Neural progenitor cell (in vitro differentiated cells): ENCODE data around the gene MS4A3. TPM values are rescaled to one million over a fixed set of nuclear protein-coding genes. Genes with fewer than 3 reads are reported as not detected.

ENCODE experiments used
- DNase-seq: peaks from one replicate; pipeline ENCODE4 v3.0.0-alpha.2; 2016; ENCODE audit warnings: low spot score
- H2AFZ ChIP-seq: fragments of 200-600 bp; sonication (generic); replicated peaks from 2 replicates; pipeline ENCODE4 v1.6.1; 2016; ENCODE audit warnings: antibody characterized with exemption
- H3F3A ChIP-seq: fragments of 200-600 bp; sonication (generic); 2 replicates; pipeline ENCODE4 v1.6.1; 2016; ENCODE audit warnings: antibody characterized with exemption, low read depth
- H3K27ac ChIP-seq: fragments of 200-600 bp; sonication (generic); 2 replicates; pipeline ENCODE4 v1.5.1; 2016; ENCODE audit warnings: mild to moderate bottlenecking
- H3K27me3 ChIP-seq: fragments of 200-600 bp; sonication (generic); 2 replicates; pipeline ENCODE4 v1.6.1; 2016; ENCODE audit warnings: mild to moderate bottlenecking, moderate library complexity
- H3K36me3 ChIP-seq: fragments of 200-600 bp; sonication (generic); 2 replicates; pipeline ENCODE4 v1.5.1; 2016
- H3K4me1 ChIP-seq: fragments of 200-600 bp; sonication (generic); 2 replicates; pipeline ENCODE4 v1.6.1; 2016; ENCODE audit warnings: mixed run types
- H3K4me2 ChIP-seq: fragments of 200-600 bp; sonication (generic); 2 replicates; pipeline ENCODE4 v1.6.1; 2016
- H3K4me3 ChIP-seq: fragments of 200-600 bp; sonication (generic); 2 replicates; pipeline ENCODE4 v1.5.1; 2016
- H3K79me2 ChIP-seq: fragments of 200-600 bp; sonication (generic); 2 replicates; pipeline ENCODE4 v1.6.1; 2016; ENCODE audit warnings: low read depth
- H3K9ac ChIP-seq: fragments of 200-600 bp; sonication (generic); 2 replicates; pipeline ENCODE4 v1.6.1; 2016
- H3K9me3 ChIP-seq: fragments of 200-600 bp; sonication (generic); 2 replicates; pipeline ENCODE4 v1.5.1; 2016; ENCODE audit warnings: low read depth
- H4K20me1 ChIP-seq: fragments of 200-600 bp; sonication (generic); 2 replicates; pipeline ENCODE4 v1.6.1; 2016; ENCODE audit warnings: low read depth
- H3K27ac Mint-ChIP-seq: 3 replicates; pipeline ENCODE4 v1.8.0; 2021; ENCODE audit warnings: mixed read lengths
- H3K27me3 Mint-ChIP-seq: 2 replicates; pipeline ENCODE4 v1.8.0; 2022; ENCODE audit warnings: low read depth, mild to moderate bottlenecking, inconsistent platforms, moderate library complexity, mixed read lengths; ENCODE audit not compliant: insufficient read depth
- H3K36me3 Mint-ChIP-seq: 3 replicates; pipeline ENCODE4 v1.8.0; 2021; ENCODE audit warnings: mixed read lengths
- H3K4me1 Mint-ChIP-seq: 3 replicates; pipeline ENCODE4 v1.8.0; 2021; ENCODE audit warnings: mixed read lengths
- H3K4me3 Mint-ChIP-seq: 3 replicates; pipeline ENCODE4 v1.8.0; 2021; ENCODE audit warnings: mild to moderate bottlenecking, moderate library complexity, mixed read lengths
- H3K9me3 Mint-ChIP-seq: 3 replicates; pipeline ENCODE4 v1.8.0; 2020; ENCODE audit warnings: mixed read lengths
- EZH2 ChIP-seq: fragments of 200-600 bp; sonication (generic); IDR thresholded peaks from 2 replicates; pipeline ENCODE4 v1.6.1; 2017; ENCODE audit warnings: antibody characterized with exemption, mild to moderate bottlenecking, moderate library complexity
- EZH2phosphoT487 ChIP-seq: fragments of 200-600 bp; sonication (generic); IDR thresholded peaks from 2 replicates; pipeline ENCODE4 v1.6.1; 2017; ENCODE audit warnings: antibody characterized with exemption
- total RNA-seq: library from RNA; depleted of rRNA; stranded (reverse); fragments of >200 nt; gene quantifications from 2 replicates; pipeline ENCODE4 v1.2.3, GENCODE V29; 2015; ENCODE audit warnings: low replicate concordance
- TF ChIP-seq, protein P1 (sequence below): fragments of 200-600 bp; sonication (generic); IDR thresholded peaks from 2 replicates; pipeline ENCODE4 v1.5.1; 2017; ENCODE audit warnings: antibody characterized with exemption, mild to moderate bottlenecking

The MS4A3 gene
- total RNA-seq, 1 donor from 2014 or later, result not detected

DNA sequence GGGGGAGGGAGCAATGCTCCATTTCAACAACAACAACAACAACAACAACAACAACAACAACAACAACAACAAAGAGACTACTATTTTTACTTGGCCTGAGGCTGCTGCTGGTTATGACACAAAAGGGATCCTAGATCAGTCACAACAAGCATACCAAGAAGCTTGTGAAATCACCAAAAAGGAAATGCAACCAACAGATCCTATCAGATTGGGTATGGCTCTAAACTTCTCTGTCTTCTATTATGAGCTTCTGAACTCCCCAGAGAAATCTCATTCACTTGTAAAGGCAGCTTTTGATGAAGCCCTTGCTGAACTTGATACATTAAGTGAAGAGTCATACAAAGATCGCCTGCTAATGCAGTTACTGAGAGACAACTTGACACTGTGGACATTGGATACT lies 21.5 kb downstream of the MS4A3 start:
- DNase-seq, result no peak
- H2AFZ ChIP-seq, result no peak overlapping the region
- no peaks in the 10 kb centered on the region for H3K79me2 ChIP-seq
- no peaks in the 10 kb centered on the region for H3K9me3 ChIP-seq
- H3K4me1 ChIP-seq, result no peaks in the 10 kb centered on the region
- H3K9me3 Mint-ChIP-seq, result no peaks in the 10 kb centered on the region
- no peak overlapping the region for H3K27ac ChIP-seq
- H3K36me3 Mint-ChIP-seq, result no peaks in the 10 kb centered on the region
- no peak for TF ChIP-seq EZH2
- TF ChIP-seq, protein P1, sequence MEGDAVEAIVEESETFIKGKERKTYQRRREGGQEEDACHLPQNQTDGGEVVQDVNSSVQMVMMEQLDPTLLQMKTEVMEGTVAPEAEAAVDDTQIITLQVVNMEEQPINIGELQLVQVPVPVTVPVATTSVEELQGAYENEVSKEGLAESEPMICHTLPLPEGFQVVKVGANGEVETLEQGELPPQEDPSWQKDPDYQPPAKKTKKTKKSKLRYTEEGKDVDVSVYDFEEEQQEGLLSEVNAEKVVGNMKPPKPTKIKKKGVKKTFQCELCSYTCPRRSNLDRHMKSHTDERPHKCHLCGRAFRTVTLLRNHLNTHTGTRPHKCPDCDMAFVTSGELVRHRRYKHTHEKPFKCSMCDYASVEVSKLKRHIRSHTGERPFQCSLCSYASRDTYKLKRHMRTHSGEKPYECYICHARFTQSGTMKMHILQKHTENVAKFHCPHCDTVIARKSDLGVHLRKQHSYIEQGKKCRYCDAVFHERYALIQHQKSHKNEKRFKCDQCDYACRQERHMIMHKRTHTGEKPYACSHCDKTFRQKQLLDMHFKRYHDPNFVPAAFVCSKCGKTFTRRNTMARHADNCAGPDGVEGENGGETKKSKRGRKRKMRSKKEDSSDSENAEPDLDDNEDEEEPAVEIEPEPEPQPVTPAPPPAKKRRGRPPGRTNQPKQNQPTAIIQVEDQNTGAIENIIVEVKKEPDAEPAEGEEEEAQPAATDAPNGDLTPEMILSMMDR, result no peak
- no peak for TF ChIP-seq EZH2phosphoT487
- H4K20me1 ChIP-seq, result no peaks in the 10 kb centered on the region
- H3K27me3 ChIP-seq, result no peaks in the 10 kb centered on the region
- no peak overlapping the region for H3K27ac Mint-ChIP-seq
- no peaks in the 10 kb centered on the region for H3K36me3 ChIP-seq
- no peak overlapping the region for H3K4me3 ChIP-seq
- H3K9ac ChIP-seq, result no peak overlapping the region
- peaks cover 2% of the 10 kb centered on the region for H3K27me3 Mint-ChIP-seq
- H3F3A ChIP-seq, result no peaks in the 10 kb centered on the region
- H3K4me3 Mint-ChIP-seq, result no peak overlapping the region
- no peak overlapping the region for H3K4me2 ChIP-seq
- H3K4me1 Mint-ChIP-seq, result no peaks in the 10 kb centered on the region

- TF ChIP-seq EZH2phosphoT487, result no peak
- TF ChIP-seq EZH2, result no peak
- TF ChIP-seq, protein P1, result no peak
- H3K4me2 ChIP-seq, result no peak overlapping the region
- no peaks in the 10 kb centered on the region for H4K20me1 ChIP-seq
- H3K9me3 ChIP-seq, result no peaks in the 10 kb centered on the region
- Mint-ChIP-seq H3K36me3 (no peaks in the 10 kb centered on the region), H3K4me3 (no peak overlapping the region), H3K27ac (no peak overlapping the region), H3K4me1 (no peaks in the 10 kb centered on the region), H3K9me3 (no peaks in the 10 kb centered on the region), H3K27me3 (peaks cover 2% of the 10 kb centered on the region)
- H3K27ac ChIP-seq, result no peak overlapping the region
- no peaks in the 10 kb centered on the region for H3F3A ChIP-seq
- no peak for DNase-seq
- no peaks in the 10 kb centered on the region for H3K27me3 ChIP-seq
- H3K9ac ChIP-seq, result no peak overlapping the region
- no peaks in the 10 kb centered on the region for H3K4me1 ChIP-seq
- no peaks in the 10 kb centered on the region for H3K79me2 ChIP-seq
- H3K36me3 ChIP-seq, result no peaks in the 10 kb centered on the region
- H3K4me3 ChIP-seq, result no peak overlapping the region
- no peak overlapping the region for H2AFZ ChIP-seq
Observed at GRCh38 chr11:60078745-60079144, 22.3 kb downstream of the MS4A3 start.

- Histone ChIP-seq H3K9ac (no peak overlapping the region), H3K79me2 (no peaks in the 10 kb centered on the region), H2AFZ (no peak overlapping the region), H3K4me3 (no peak overlapping the region), H3K4me2 (no peak overlapping the region), H3K4me1 (no peaks in the 10 kb centered on the region), H3F3A (no peaks in the 10 kb centered on the region), H3K27ac (no peak overlapping the region), H3K27me3 (no peaks in the 10 kb centered on the region), H3K9me3 (no peaks in the 10 kb centered on the region), H4K20me1 (no peaks in the 10 kb centered on the region), H3K36me3 (no peaks in the 10 kb centered on the region)
- no peak for DNase-seq
- Mint-ChIP-seq H3K4me1 (no peaks in the 10 kb centered on the region), H3K4me3 (no peak overlapping the region), H3K36me3 (no peaks in the 10 kb centered on the region), H3K9me3 (no peaks in the 10 kb centered on the region), H3K27me3 (peaks cover 2% of the 10 kb centered on the region), H3K27ac (no peak overlapping the region)
- no peak for TF ChIP-seq EZH2
- TF ChIP-seq EZH2phosphoT487, result no peak
- TF ChIP-seq, protein P1, result no peak
Observed at GRCh38 chr11:60080535-60080934, 24.1 kb downstream of the MS4A3 start.
